ENCODE data around the gene RUNX3. TPM values are rescaled to one million over a fixed set of nuclear protein-coding genes. Genes with fewer than 3 reads are reported as not detected.

The RUNX3 gene
- total and polyA plus RNA-seq, 2 donors (not counting 1 experiment from before 2014, with no cell fraction given), result 86.0 to 127 TPM

GRCh38 chr1:24939040-24939674 is 9.1 kb upstream of the RUNX3 start:
- Mint-ChIP-seq H3K4me1 (peaks cover 23% of the 10 kb centered on the region), H3K27me3 (no peaks in the 10 kb centered on the region), H3K9me3 (ENCODE audit: insufficient read depth) (no peaks in the 10 kb centered on the region), H3K4me3 (no peak overlapping the region), H3K27ac (no peak overlapping the region)
- CTCF ChIA-PET, result interaction anchor here (1.0 to 2.7 kb wide), 3 partner anchors 9 to 98 kb away, joined by 3 to 9 read pairs (median 5); partner anchors contain the start of gene RUNX3
- Histone ChIP-seq H3K9ac (ENCODE audit: low read length) (no peak overlapping the region), H3K27ac (ENCODE audit: low read length in 2 of 2) (no peak overlapping the region), H3K4me3 (ENCODE audit: control extremely low read depth in 1 of 5, extremely low read depth in 1 of 5, insufficient read depth in 1 of 5, low read depth in 2 of 5, low read length in 4 of 5) (no peak overlapping the region), H4K20me1 (ENCODE audit: control insufficient read depth, insufficient read depth, low read length, poor library complexity, severe bottlenecking) (no peaks in the 10 kb centered on the region), H3K4me2 (replicated peaks; ENCODE audit: low read depth, low read length, poor library complexity, severe bottlenecking) (no peak overlapping the region), H2AFZ (ENCODE audit: insufficient read depth, low read depth, low read length, poor library complexity, severe bottlenecking) (no peak overlapping the region), H3K4me1 (ENCODE audit: control insufficient read depth in 2 of 2, insufficient read depth in 2 of 2, low read length in 2 of 2) (peaks cover 12 to 27% of the 10 kb centered on the region in 2 donors), H3K79me2 (ENCODE audit: control insufficient read depth, insufficient read depth, low read length) (no peaks in the 10 kb centered on the region), H3K9me3 (ENCODE audit: control extremely low read depth in 1 of 3, control insufficient read depth in 2 of 3, insufficient read depth in 1 of 3, low read length in 2 of 3) (no peaks in the 10 kb centered on the region), H3K27me3 (replicated peaks in 1 of 4; ENCODE audit: control extremely low read depth in 1 of 4, control insufficient read depth in 3 of 4, insufficient read depth in 4 of 4, low read length in 3 of 4) (no peaks in the 10 kb centered on the region), H3K36me3 (replicated peaks in 1 of 2; ENCODE audit: control extremely low read depth in 1 of 2, control insufficient read depth in 1 of 2, extremely low read depth in 1 of 2, insufficient read depth in 2 of 2, low read length in 1 of 2) (peaks cover 0 to 2% of the 10 kb centered on the region in 2 experiments)
- no peak for TF ChIP-seq CTCF (IDR thresholded peaks at IDR 0.05)
- TF ChIP-seq EZH2 (IDR thresholded peaks at IDR 0.05; ENCODE audit: borderline replicate concordance, insufficient read depth, low read depth, low read length, poor library complexity, severe bottlenecking), result no peak
- intact Hi-C loops (cut with micrococcal nuclease), result no loop called here
- no peak for DNase-seq
- no peak for ATAC-seq (ENCODE audit: low read depth)
- 100% methylated on average over 1 of the region's 6 CpGs for WGBS (ENCODE audit: insufficient coverage)
- POLR2A ChIA-PET, result interaction anchor here (0.8 to 1.3 kb wide), 2 partner anchors 9 to 93 kb away, joined by 3 read pairs; partner anchors contain the start of gene RUNX3

DNA sequence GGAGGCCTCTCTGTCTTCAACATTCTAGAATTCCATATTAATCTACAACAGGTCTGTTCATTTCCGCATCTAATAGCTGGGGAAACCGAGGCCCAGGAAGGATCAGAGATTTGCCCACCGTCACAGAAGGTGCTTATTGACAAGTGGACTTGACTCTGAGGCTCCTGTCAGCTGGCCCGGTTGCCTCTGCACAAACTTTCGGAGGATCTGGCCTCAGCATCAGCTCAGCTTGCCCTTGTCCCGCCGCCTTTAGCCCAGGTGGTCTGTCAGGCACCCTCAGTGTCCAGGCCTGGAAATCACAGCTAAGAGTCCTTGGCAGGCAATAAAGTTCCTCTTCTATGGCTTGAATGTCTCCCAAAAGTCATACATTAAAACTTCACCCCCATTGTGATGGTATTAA is 8.2 kb upstream of the RUNX3 start:
- Histone ChIP-seq H4K20me1 (ENCODE audit: control insufficient read depth, insufficient read depth, low read length, poor library complexity, severe bottlenecking) (no peaks in the 10 kb centered on the region), H3K27me3 (replicated peaks in 1 of 4; ENCODE audit: control extremely low read depth in 1 of 4, control insufficient read depth in 3 of 4, insufficient read depth in 4 of 4, low read length in 3 of 4) (no peaks in the 10 kb centered on the region), H3K4me1 (ENCODE audit: control insufficient read depth in 2 of 2, insufficient read depth in 2 of 2, low read length in 2 of 2) (peaks cover 19 to 36% of the 10 kb centered on the region in 2 donors), H3K79me2 (ENCODE audit: control insufficient read depth, insufficient read depth, low read length) (peaks cover 5% of the 10 kb centered on the region), H3K4me3 (ENCODE audit: control extremely low read depth in 1 of 5, extremely low read depth in 1 of 5, insufficient read depth in 1 of 5, low read depth in 2 of 5, low read length in 4 of 5) (no peak overlapping the region), H2AFZ (ENCODE audit: insufficient read depth, low read depth, low read length, poor library complexity, severe bottlenecking) (no peak overlapping the region), H3K4me2 (replicated peaks; ENCODE audit: low read depth, low read length, poor library complexity, severe bottlenecking) (no peak overlapping the region), H3K9me3 (ENCODE audit: control extremely low read depth in 1 of 3, control insufficient read depth in 2 of 3, insufficient read depth in 1 of 3, low read length in 2 of 3) (no peaks in the 10 kb centered on the region), H3K27ac (ENCODE audit: low read length in 2 of 2) (no peak overlapping the region), H3K36me3 (replicated peaks in 1 of 2; ENCODE audit: control extremely low read depth in 1 of 2, control insufficient read depth in 1 of 2, extremely low read depth in 1 of 2, insufficient read depth in 2 of 2, low read length in 1 of 2) (peaks cover 0 to 2% of the 10 kb centered on the region in 2 experiments), H3K9ac (ENCODE audit: low read length) (no peak overlapping the region)
- POLR2A ChIA-PET, result no interaction called here
- H3K9me3 Mint-ChIP-seq (ENCODE audit: insufficient read depth), result no peaks in the 10 kb centered on the region
- TF ChIP-seq CTCF (IDR thresholded peaks at IDR 0.05) (no peak), EZH2 (IDR thresholded peaks at IDR 0.05; ENCODE audit: borderline replicate concordance, insufficient read depth, low read depth, low read length, poor library complexity, severe bottlenecking) (no peak)
- WGBS (ENCODE audit: insufficient coverage), result 96% methylated on average over 7 of the region's 7 CpGs
- H3K27ac Mint-ChIP-seq, result no peak overlapping the region
- ATAC-seq (ENCODE audit: low read depth) (no peak), DNase-seq (no peak)
- peaks cover 29% of the 10 kb centered on the region for H3K4me1 Mint-ChIP-seq
- intact Hi-C loops (cut with micrococcal nuclease), result no loop called here
- H3K4me3 Mint-ChIP-seq, result no peak overlapping the region
- H3K27me3 Mint-ChIP-seq, result no peaks in the 10 kb centered on the region
- CTCF ChIA-PET, result interaction anchor here (0.9 to 3.5 kb wide), 3 partner anchors 9 to 98 kb away, joined by 3 to 20 read pairs (median 3); no protein-coding TSS in a partner anchor
